Measurements from ENCODE around the gene CDH23.

CDH23 gene

DNA sequence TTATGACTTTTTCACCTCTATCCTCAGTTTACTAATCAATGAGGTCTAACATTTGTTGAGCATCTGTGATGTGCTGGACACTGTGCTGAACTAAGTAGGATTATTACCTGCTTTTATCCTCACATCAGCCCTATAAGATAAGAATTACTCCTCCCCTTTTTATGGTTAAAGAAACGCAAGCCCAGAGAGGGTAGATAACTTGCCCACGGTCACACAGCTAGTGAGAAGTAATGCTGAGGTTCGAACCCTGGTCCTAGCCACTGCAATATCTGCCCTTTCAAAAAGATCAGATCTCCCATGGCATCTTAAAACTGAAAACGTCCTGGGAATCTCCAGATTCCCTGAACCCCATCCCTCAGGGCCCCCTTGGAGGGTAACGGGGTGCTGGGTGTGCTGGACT is 204.6 kb downstream of the CDH23 start:
- H3K4me2 ChIP-seq (ENCODE audit: low read depth, low read length) = no peak overlapping the region
- H3K9me3 ChIP-seq (replicated peaks; ENCODE audit: insufficient read depth, low read length) = no peaks in the 10 kb centered on the region
- DNase-seq = no peak
- H3K9ac ChIP-seq (ENCODE audit: low read length) = no peak overlapping the region
- TF ChIP-seq EZH2phosphoT487 (IDR thresholded peaks at IDR 0.05; ENCODE audit: low read length) (no peak), EZH2 (optimal IDR thresholded peaks at IDR 0.05; ENCODE audit: low read depth, low read length) (no peak)
- TF ChIP-seq, protein P1, sequence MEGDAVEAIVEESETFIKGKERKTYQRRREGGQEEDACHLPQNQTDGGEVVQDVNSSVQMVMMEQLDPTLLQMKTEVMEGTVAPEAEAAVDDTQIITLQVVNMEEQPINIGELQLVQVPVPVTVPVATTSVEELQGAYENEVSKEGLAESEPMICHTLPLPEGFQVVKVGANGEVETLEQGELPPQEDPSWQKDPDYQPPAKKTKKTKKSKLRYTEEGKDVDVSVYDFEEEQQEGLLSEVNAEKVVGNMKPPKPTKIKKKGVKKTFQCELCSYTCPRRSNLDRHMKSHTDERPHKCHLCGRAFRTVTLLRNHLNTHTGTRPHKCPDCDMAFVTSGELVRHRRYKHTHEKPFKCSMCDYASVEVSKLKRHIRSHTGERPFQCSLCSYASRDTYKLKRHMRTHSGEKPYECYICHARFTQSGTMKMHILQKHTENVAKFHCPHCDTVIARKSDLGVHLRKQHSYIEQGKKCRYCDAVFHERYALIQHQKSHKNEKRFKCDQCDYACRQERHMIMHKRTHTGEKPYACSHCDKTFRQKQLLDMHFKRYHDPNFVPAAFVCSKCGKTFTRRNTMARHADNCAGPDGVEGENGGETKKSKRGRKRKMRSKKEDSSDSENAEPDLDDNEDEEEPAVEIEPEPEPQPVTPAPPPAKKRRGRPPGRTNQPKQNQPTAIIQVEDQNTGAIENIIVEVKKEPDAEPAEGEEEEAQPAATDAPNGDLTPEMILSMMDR (IDR thresholded peaks at IDR 0.05; ENCODE audit: low read length) = no peak
- H3K9me2 ChIP-seq (replicated peaks; ENCODE audit: insufficient read depth, low read length) = no peaks in the 10 kb centered on the region
- H3K36me3 ChIP-seq (replicated peaks; ENCODE audit: insufficient read depth, low read length) = no peaks in the 10 kb centered on the region
- H3K79me2 ChIP-seq (ENCODE audit: low read length) = no peaks in the 10 kb centered on the region
- no peaks in the 10 kb centered on the region for H3F3A ChIP-seq (ENCODE audit: insufficient read depth, low read length)
- H3K27me3 ChIP-seq (replicated peaks; ENCODE audit: insufficient read depth, low read length) = peaks cover 2% of the 10 kb centered on the region; the same call in 1 of the 2 replicates
- H4K20me1 ChIP-seq (ENCODE audit: insufficient read depth, low read length) = no peaks in the 10 kb centered on the region
- no peak overlapping the region for H2AFZ ChIP-seq (ENCODE audit: low read length)
- no peak overlapping the region for H3K4me3 ChIP-seq (ENCODE audit: low read length)
- H3K27ac ChIP-seq (ENCODE audit: low read length) = no peak overlapping the region
- H3K4me1 ChIP-seq (ENCODE audit: low read length) = no peaks in the 10 kb centered on the region

DNA sequence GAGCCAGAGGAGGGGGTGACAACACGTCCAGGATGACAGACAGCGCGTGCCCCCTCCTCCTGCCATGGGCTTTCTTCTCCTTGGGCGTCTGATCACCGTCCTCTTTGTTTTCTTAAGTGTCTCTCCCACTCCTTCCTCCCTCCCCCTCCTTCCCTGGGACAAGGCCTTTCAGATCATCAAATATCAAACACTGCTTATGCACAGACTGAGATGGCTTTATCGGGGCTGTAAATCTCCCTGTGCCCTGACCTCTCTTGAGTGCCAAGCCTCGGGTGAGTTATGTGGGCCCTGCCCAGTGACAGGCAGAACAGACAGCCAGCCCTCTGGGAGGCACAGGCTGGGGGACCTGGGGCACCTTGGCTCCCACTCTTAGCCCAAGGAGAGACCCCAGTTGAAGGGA is 206.4 kb downstream of the CDH23 start:
- Histone ChIP-seq H3K27ac (ENCODE audit: low read length) (no peak overlapping the region), H3F3A (ENCODE audit: insufficient read depth, low read length) (no peaks in the 10 kb centered on the region), H3K36me3 (replicated peaks; ENCODE audit: insufficient read depth, low read length) (no peaks in the 10 kb centered on the region), H3K27me3 (replicated peaks; ENCODE audit: insufficient read depth, low read length) (peaks cover 2% of the 10 kb centered on the region; the same call in 1 of the 2 replicates), H3K79me2 (ENCODE audit: low read length) (no peaks in the 10 kb centered on the region), H4K20me1 (ENCODE audit: insufficient read depth, low read length) (no peaks in the 10 kb centered on the region), H3K9ac (ENCODE audit: low read length) (no peak overlapping the region), H3K4me3 (ENCODE audit: low read length) (no peak overlapping the region), H3K4me1 (ENCODE audit: low read length) (no peaks in the 10 kb centered on the region), H2AFZ (ENCODE audit: low read length) (no peak overlapping the region), H3K9me3 (replicated peaks; ENCODE audit: insufficient read depth, low read length) (no peaks in the 10 kb centered on the region), H3K9me2 (replicated peaks; ENCODE audit: insufficient read depth, low read length) (no peaks in the 10 kb centered on the region), H3K4me2 (ENCODE audit: low read depth, low read length) (no peak overlapping the region)
- no peak for TF ChIP-seq EZH2 (optimal IDR thresholded peaks at IDR 0.05; ENCODE audit: low read depth, low read length)
- TF ChIP-seq, protein P1 (IDR thresholded peaks at IDR 0.05; ENCODE audit: low read length) = no peak
- no peak for TF ChIP-seq EZH2phosphoT487 (IDR thresholded peaks at IDR 0.05; ENCODE audit: low read length)
- no peak for DNase-seq

DNA sequence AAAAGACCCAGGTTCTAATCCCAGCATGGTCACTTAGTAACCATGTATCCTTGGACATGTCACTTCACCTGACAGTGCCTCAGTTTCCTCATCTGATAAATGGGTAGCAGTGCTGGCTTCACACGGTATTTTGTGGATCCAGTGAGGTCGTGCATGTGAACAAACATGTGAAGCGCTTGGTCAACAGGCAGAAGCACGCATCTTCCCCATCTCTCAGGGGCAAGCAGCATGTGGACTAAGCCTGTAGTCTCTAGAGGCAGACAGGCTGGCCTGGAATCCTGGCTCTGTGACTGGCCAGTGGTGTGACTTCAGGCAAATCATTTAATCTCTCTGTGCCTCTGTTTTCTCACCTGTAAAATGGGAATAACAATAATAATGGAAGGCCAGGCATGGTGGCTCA is 207.0 kb downstream of the CDH23 start:
- Histone ChIP-seq H4K20me1 (ENCODE audit: insufficient read depth, low read length) (no peaks in the 10 kb centered on the region), H3K9me3 (replicated peaks; ENCODE audit: insufficient read depth, low read length) (no peaks in the 10 kb centered on the region), H3K27me3 (replicated peaks; ENCODE audit: insufficient read depth, low read length) (peaks cover 7% of the 10 kb centered on the region; the same call in 1 of the 2 replicates), H3K4me3 (ENCODE audit: low read length) (no peak overlapping the region), H3K36me3 (replicated peaks; ENCODE audit: insufficient read depth, low read length) (no peaks in the 10 kb centered on the region), H3K4me1 (ENCODE audit: low read length) (no peaks in the 10 kb centered on the region), H3K79me2 (ENCODE audit: low read length) (no peaks in the 10 kb centered on the region), H3K27ac (ENCODE audit: low read length) (no peak overlapping the region), H3F3A (ENCODE audit: insufficient read depth, low read length) (no peaks in the 10 kb centered on the region), H3K9ac (ENCODE audit: low read length) (no peak overlapping the region), H3K9me2 (replicated peaks; ENCODE audit: insufficient read depth, low read length) (no peaks in the 10 kb centered on the region), H3K4me2 (ENCODE audit: low read depth, low read length) (no peak overlapping the region), H2AFZ (ENCODE audit: low read length) (no peak overlapping the region)
- no peak for TF ChIP-seq EZH2 (optimal IDR thresholded peaks at IDR 0.05; ENCODE audit: low read depth, low read length)
- TF ChIP-seq EZH2phosphoT487 (IDR thresholded peaks at IDR 0.05; ENCODE audit: low read length) = no peak
- TF ChIP-seq, protein P1 (IDR thresholded peaks at IDR 0.05; ENCODE audit: low read length) = no peak
- no peak for DNase-seq

Measured in MM.1S (cell line).